AG04450 (cell line): ENCODE measurements around the gene MSL1. TPM values are rescaled to one million over a fixed set of nuclear protein-coding genes. Genes with fewer than 3 reads are reported as not detected.

Experiments
- CTCF ChIA-PET: fragments of 300-600, 350-600 bp; formaldehyde crosslinking; extraction: SDS; loops from one replicate; lab custom pipeline; 2022; ENCODE audit warnings: antibody characterized with exemption, inconsistent platforms; lab: Charles Lee
- POLR2A ChIA-PET: fragments of 350-600 bp; formaldehyde crosslinking; extraction: SDS; loops from one replicate; lab custom pipeline; 2021; ENCODE audit warnings: antibody characterized with exemption, inconsistent platforms; lab: Yijun Ruan, JAX
- DNase-seq: peaks from one replicate; pipeline ENCODE4 v3.0.0-alpha.2; 2011; ENCODE audit warnings: low read depth, low spot score
- H3K27ac ChIP-seq: one replicate; pipeline ENCODE4 v1.5.1; 2012; ENCODE audit warnings: low read depth, low read length, control low read depth
- H3K27me3 ChIP-seq: one replicate; pipeline ENCODE4 v1.6.0; 2012; ENCODE audit warnings: low read length; ENCODE audit not compliant: control insufficient read depth, insufficient read depth
- H3K4me3 ChIP-seq: 2 replicates; pipeline ENCODE4 v1.5.1; 2011; ENCODE audit warnings: mild to moderate bottlenecking, low read depth, low read length, control low read depth
- H3K9me3 ChIP-seq: 2 replicates; pipeline ENCODE4 v1.5.1; 2012; ENCODE audit warnings: low read length; ENCODE audit not compliant: control insufficient read depth, insufficient read depth
- CTCF ChIP-seq: IDR thresholded peaks from 2 replicates; pipeline ENCODE4 v1.5.1; 2011; ENCODE audit warnings: low read depth, low read length, control low read depth, inconsistent platforms
- polyA plus RNA-seq: library from polyadenylated mRNA; depleted of rRNA; stranded (reverse); fragments of >200 nt; gene quantifications from 2 replicates; pipeline ENCODE4 v1.2.3, GENCODE V29; 2011

Gene MSL1
- polyA plus RNA-seq, 1 experiment: 92.2 TPM

- H3K27ac ChIP-seq: no peak overlapping the region
- ChIA-PET POLR2A (interaction anchor here (0.6 to 1.2 kb wide), 2 partner anchors 27 to 55 kb away, joined by 4 to 5 read pairs; partner anchors contain the start of gene NR1D1), CTCF (interaction anchor here (0.6 to 6.7 kb wide), 10 partner anchors 8 to 46 kb away, joined by 3 to 60 read pairs (median 8); partner anchors contain the start of genes MED24 and THRA)
- no peak for DNase-seq
- no peak overlapping the region for H3K4me3 ChIP-seq
- no peaks in the 10 kb centered on the region for H3K27me3 ChIP-seq
- TF ChIP-seq CTCF: no peak
- H3K9me3 ChIP-seq: no peaks in the 10 kb centered on the region; the same call in 1 of the 2 replicates
Observed at GRCh38 chr17:40073454-40074174, 48.2 kb upstream of the MSL1 start.

- no peak for DNase-seq
- no peak overlapping the region for H3K4me3 ChIP-seq
- no peak overlapping the region for H3K27ac ChIP-seq
- CTCF ChIA-PET: interaction anchor here (1.2 to 6.7 kb wide), 13 partner anchors 9 to 49 kb away, joined by 3 to 60 read pairs (median 10); partner anchors contain the start of genes MED24 and THRA
- H3K27me3 ChIP-seq: no peaks in the 10 kb centered on the region
- no peak for TF ChIP-seq CTCF
- POLR2A ChIA-PET: interaction anchor here (0.6 to 1.2 kb wide), 2 partner anchors 26 to 56 kb away, joined by 4 to 5 read pairs; partner anchors contain the start of gene NR1D1
- no peaks in the 10 kb centered on the region; the same call in 1 of the 2 replicates for H3K9me3 ChIP-seq
Observed at GRCh38 chr17:40074175-40074512, 47.6 kb upstream of the MSL1 start.

GRCh38 chr17:40074871-40075200 is 46.9 kb upstream of the MSL1 start:
- Histone ChIP-seq H3K4me3 (no peak overlapping the region), H3K9me3 (no peaks in the 10 kb centered on the region), H3K27me3 (no peaks in the 10 kb centered on the region), H3K27ac (no peak overlapping the region)
- ChIA-PET POLR2A (interaction anchor here (0.6 to 1.7 kb wide), 3 partner anchors 9 to 26 kb away, joined by 3 to 9 read pairs (median 4); partner anchors contain the start of gene NR1D1), CTCF (interaction anchor here (0.5 to 6.7 kb wide), 28 partner anchors 10 to 287 kb away, joined by 3 to 60 read pairs (median 10); partner anchors contain the start of genes CSF3, MED24, NR1D1 and THRA)
- no peak for DNase-seq
- TF ChIP-seq CTCF: no peak

GRCh38 chr17:40075201-40075941 is 46.4 kb upstream of the MSL1 start:
- Histone ChIP-seq H3K9me3 (no peaks in the 10 kb centered on the region), H3K27ac (no peak overlapping the region), H3K27me3 (no peaks in the 10 kb centered on the region), H3K4me3 (no peak overlapping the region)
- ChIA-PET POLR2A (interaction anchor here (0.6 to 1.7 kb wide), 5 partner anchors 10 to 39 kb away, joined by 3 to 9 read pairs (median 3); partner anchors contain the start of gene NR1D1), CTCF (interaction anchor here (0.5 to 6.7 kb wide), 33 partner anchors 10 to 565 kb away, joined by 3 to 60 read pairs (median 8); partner anchors contain the start of genes CSF3, MED24, NR1D1 and THRA)
- TF ChIP-seq CTCF: peak; percentile 91
- DNase-seq: no peak
